HEK293T (cell line): ENCODE results near the gene HTR3D.
"Not testable (repeated sequence)": the region's sequence is repeated elsewhere in the genome, so short reads cannot be mapped to it uniquely, and the experiment has no call there.

Experiments used
- CTCF ChIA-PET: fragments of 350-600 bp; formaldehyde crosslinking; extraction: SDS; loops from one replicate; lab custom pipeline; 2021; ENCODE audit warnings: antibody characterized with exemption, inconsistent platforms; lab: Yijun Ruan, JAX
- POLR2A ChIA-PET: fragments of 350-600 bp; formaldehyde crosslinking; extraction: SDS; loops from one replicate; lab custom pipeline; 2020; ENCODE audit warnings: antibody characterized with exemption, inconsistent platforms; lab: Yijun Ruan, JAX
- DNase-seq: peaks from one replicate; pipeline ENCODE4 v3.0.0; 2012; ENCODE audit warnings: mixed read lengths; ENCODE audit errors: extremely low spot score
- ARNT ChIP-seq: fragments of 450-650 bp; IDR thresholded peaks from 2 replicates; pipeline ENCODE4 v1.6.1; 2017; ENCODE audit warnings: mild to moderate bottlenecking
- BHLHE40 ChIP-seq: fragments of 450-650 bp; IDR thresholded peaks from 2 replicates; pipeline ENCODE4 v1.6.1; 2016; ENCODE audit warnings: mild to moderate bottlenecking, moderate library complexity, borderline replicate concordance
- CTBP1 ChIP-seq: fragments of 450-650 bp; IDR thresholded peaks from 2 replicates; pipeline ENCODE4 v1.6.1; 2016; ENCODE audit warnings: borderline replicate concordance
- ELF4 ChIP-seq: fragments of 450-650 bp; IDR thresholded peaks from 2 replicates; pipeline ENCODE4 v1.6.1; 2017; ENCODE audit warnings: antibody characterized with exemption
- FOXA1 ChIP-seq: fragments of 450-650 bp; IDR thresholded peaks from 2 replicates; pipeline ENCODE4 v1.6.1; 2016; ENCODE audit warnings: mild to moderate bottlenecking
- FOXK2 ChIP-seq: fragments of 450-650 bp; IDR thresholded peaks from 2 replicates; pipeline ENCODE4 v1.6.1; 2016; ENCODE audit warnings: mild to moderate bottlenecking
- FOXM1 ChIP-seq: fragments of 450-650 bp; IDR thresholded peaks from 2 replicates; pipeline ENCODE4 v1.6.1; 2017; ENCODE audit warnings: mild to moderate bottlenecking, borderline replicate concordance
- HDGF ChIP-seq: fragments of 450-650 bp; IDR thresholded peaks from 2 replicates; pipeline ENCODE4 v1.6.1; 2017; ENCODE audit warnings: antibody characterized with exemption, borderline replicate concordance
- L3MBTL2 ChIP-seq: fragments of 450-650 bp; conservative IDR thresholded peaks from 2 replicates; pipeline ENCODE4 v1.6.1; 2016; ENCODE audit warnings: mild to moderate bottlenecking
- LEF1 ChIP-seq: fragments of 450-650 bp; IDR thresholded peaks from 2 replicates; pipeline ENCODE4 v1.6.1; 2017; ENCODE audit warnings: mild to moderate bottlenecking, borderline replicate concordance
- NFRKB ChIP-seq: fragments of 450-650 bp; IDR thresholded peaks from 2 replicates; pipeline ENCODE4 v1.6.1; 2016; ENCODE audit warnings: mild to moderate bottlenecking, moderate library complexity
- PKNOX1 ChIP-seq: fragments of 450-650 bp; IDR thresholded peaks from 2 replicates; pipeline ENCODE4 v1.6.1; 2016
- SP1 ChIP-seq: fragments of 450-650 bp; IDR thresholded peaks from 2 replicates; pipeline ENCODE4 v1.6.1; 2017
- SUZ12 ChIP-seq: fragments of 450-650 bp; IDR thresholded peaks from 2 replicates; pipeline ENCODE4 v1.6.1; 2016; ENCODE audit warnings: mild to moderate bottlenecking
- TARDBP ChIP-seq: fragments of 450-650 bp; IDR thresholded peaks from 2 replicates; pipeline ENCODE4 v1.6.1; 2016
- ZNF384 ChIP-seq: fragments of 450-650 bp; IDR thresholded peaks from 2 replicates; pipeline ENCODE4 v1.6.1; 2016

Gene HTR3D

GRCh38 chr3:184029443-184029842, 2.1 kb upstream of the HTR3D start:
- no peak for DNase-seq
- POLR2A ChIA-PET = no interaction called here
- TF ChIP-seq L3MBTL2 (no peak), NFRKB (no peak), FOXA1 (no peak), LEF1 (no peak)
- CTCF ChIA-PET = no interaction called here

GRCh38 chr3:184030536-184030935, 1.0 kb upstream of the HTR3D start:
- ChIA-PET POLR2A (no interaction called here), CTCF (no interaction called here)
- no peak for DNase-seq
- TF ChIP-seq PKNOX1 (no peak), SUZ12 (no peak), LEF1 (no peak), FOXK2 (no peak), ARNT (no peak), FOXA1 (no peak), L3MBTL2 (no peak), TARDBP (no peak)

GRCh38 chr3:184037816-184038215, 6.3 kb downstream of the HTR3D start:
- DNase-seq = no peak
- no peak for TF ChIP-seq ELF4
- no peak for TF ChIP-seq ARNT
- TF ChIP-seq CTBP1 = no peak
- TF ChIP-seq ZNF384 = no peak
- TF ChIP-seq TARDBP = no peak
- TF ChIP-seq SUZ12 = no peak
- TF ChIP-seq PKNOX1 = no peak
- TF ChIP-seq FOXM1 = no peak
- no peak for TF ChIP-seq FOXK2
- no peak for TF ChIP-seq NFRKB
- no peak for TF ChIP-seq FOXA1
- TF ChIP-seq L3MBTL2 = no peak
- TF ChIP-seq BHLHE40 = no peak
- no peak for TF ChIP-seq HDGF
- no peak for TF ChIP-seq LEF1
- CTCF ChIA-PET = no interaction called here
- POLR2A ChIA-PET = no interaction called here

DNA sequence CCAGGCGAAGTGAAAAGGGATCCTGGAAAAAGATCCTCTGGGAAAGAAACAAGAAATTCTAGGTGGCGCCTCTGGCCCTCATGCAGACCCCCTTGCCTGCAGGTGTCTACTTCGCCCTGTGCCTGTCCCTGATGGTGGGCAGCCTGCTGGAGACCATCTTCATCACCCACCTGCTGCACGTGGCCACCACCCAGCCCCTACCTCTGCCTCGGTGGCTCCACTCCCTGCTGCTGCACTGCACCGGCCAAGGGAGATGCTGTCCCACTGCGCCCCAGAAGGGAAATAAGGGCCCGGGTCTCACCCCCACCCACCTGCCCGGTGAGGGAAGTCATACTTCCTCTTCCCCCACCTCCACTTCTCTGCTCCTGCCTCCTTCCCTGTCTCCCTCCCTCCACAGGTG, 6.8 kb downstream of the HTR3D start:
- POLR2A ChIA-PET, DNase-seq, CTCF ChIA-PET: not testable (repeated sequence)

DNA sequence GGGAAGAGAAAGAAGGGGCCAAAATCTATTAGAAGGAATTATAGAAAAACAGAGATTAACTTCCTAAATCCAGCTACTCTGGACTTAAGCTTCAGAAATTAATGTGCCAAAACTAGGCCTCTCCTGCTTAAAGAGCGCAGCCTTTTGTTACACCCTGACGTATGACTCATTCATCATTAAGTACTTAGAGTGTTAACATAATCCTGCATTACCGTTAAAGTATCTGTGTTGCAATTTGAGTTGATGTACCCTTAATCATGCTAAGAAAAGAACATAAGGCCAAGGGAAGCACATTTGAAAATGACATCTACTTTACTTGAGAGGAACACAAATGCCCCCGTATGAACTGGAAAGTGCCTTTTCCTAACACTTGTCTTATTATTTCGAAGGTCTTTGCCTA, 7.9 kb downstream of the HTR3D start:
- ChIA-PET CTCF (no interaction called here), POLR2A (interaction anchor here (0.8 kb wide), 1 partner anchor 95 kb away, joined by 3 read pairs; the partner anchor contains the start of gene EIF2B5)
- DNase-seq = no peak
- TF ChIP-seq LEF1 (no peak), FOXA1 (no peak), ELF4 (no peak), SUZ12 (no peak), FOXK2 (no peak), PKNOX1 (no peak), ARNT (no peak), BHLHE40 (no peak), CTBP1 (no peak), NFRKB (no peak)

DNA sequence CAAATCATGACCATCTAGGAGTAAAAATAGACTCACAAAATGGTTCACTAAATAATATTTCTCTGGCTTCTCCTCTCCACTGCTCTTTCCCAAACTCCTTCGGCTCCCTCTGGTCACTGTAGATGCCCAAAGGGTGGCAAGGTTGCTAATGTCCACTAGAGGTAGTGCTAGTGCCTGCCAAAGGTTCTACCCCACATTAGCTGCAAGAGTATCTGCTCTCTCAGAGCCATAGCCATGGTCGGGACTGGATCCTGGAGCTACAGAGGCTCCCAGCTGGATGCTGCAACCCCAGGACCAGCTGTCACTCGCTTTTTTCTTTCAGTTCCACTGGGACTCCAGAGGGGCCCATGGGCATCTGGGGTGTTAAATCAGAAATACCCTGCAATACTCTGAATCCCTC, 8.5 kb downstream of the HTR3D start:
- ChIA-PET POLR2A (interaction anchor here (0.8 kb wide), 1 partner anchor 95 kb away, joined by 3 read pairs; the partner anchor contains the start of gene EIF2B5), CTCF (no interaction called here)
- no peak for TF ChIP-seq L3MBTL2
- no peak for TF ChIP-seq SUZ12
- TF ChIP-seq LEF1 = no peak
- no peak for TF ChIP-seq FOXM1
- no peak for TF ChIP-seq BHLHE40
- TF ChIP-seq CTBP1 = no peak
- TF ChIP-seq SP1 = no peak
- no peak for TF ChIP-seq FOXK2
- no peak for TF ChIP-seq NFRKB
- TF ChIP-seq TARDBP = no peak
- TF ChIP-seq PKNOX1 = no peak
- peak; percentile 31 for DNase-seq
